ENCODE data around the gene ARL16. TPM values are rescaled to one million over a fixed set of nuclear protein-coding genes. Genes with fewer than 3 reads are reported as not detected.

Gene ARL16
- total RNA-seq, 1 experiment from 2014 or later = 49.8 TPM

GRCh38 chr17:81705518-81706231, 22.1 kb upstream of the ARL16 start:
- Mint-ChIP-seq H3K27me3 (ENCODE audit: insufficient read depth, unreplicated experiment) (no peaks in the 10 kb centered on the region), H3K4me1 (ENCODE audit: low read depth, unreplicated experiment) (peaks cover 25% of the 10 kb centered on the region), H3K9me3 (ENCODE audit: unreplicated experiment) (no peaks in the 10 kb centered on the region), H3K4me3 (ENCODE audit: unreplicated experiment) (no peak overlapping the region), H3K36me3 (ENCODE audit: insufficient read depth, unreplicated experiment) (peaks cover 94% of the 10 kb centered on the region), H3K27ac (ENCODE audit: unreplicated experiment) (no peak overlapping the region)
- peaks cover 32% of the 10 kb centered on the region for H3K4me1 ChIP-seq
- no peak for DNase-seq
- H3K36me3 ChIP-seq (ENCODE audit: control insufficient read depth, insufficient read depth, low read length) = peaks cover 8% of the 10 kb centered on the region
- H3K4me3 ChIP-seq (ENCODE audit: low read depth, low read length) = no peak overlapping the region
- intact Hi-C loops (cut with micrococcal nuclease; ENCODE audit: unreplicated experiment) = no loop called here
- BruUV-seq (replicated peaks) = no TSS peak
- CTCF ChIA-PET = no interaction called here
- no peaks in the 10 kb centered on the region for H3K27me3 ChIP-seq (replicated peaks; ENCODE audit: control insufficient read depth, insufficient read depth, low read length)
- H3K9me3 ChIP-seq = no peaks in the 10 kb centered on the region
- POLR2A ChIA-PET = no interaction called here
- no peak for TF ChIP-seq CTCF (IDR thresholded peaks at IDR 0.05; ENCODE audit: insufficient read depth in 1 of 2, low read depth in 1 of 2, low read length in 1 of 2, severe bottlenecking in 1 of 2, unreplicated experiment in 1 of 2)

- CTCF ChIA-PET = interaction anchor here (1.0 kb wide), 1 partner anchor 8 kb away, joined by 3 read pairs; the partner anchor contains the start of gene SLC25A10
These were observed 20.4 kb upstream of the ARL16 start for GRCh38 chr17:81703747-81704654.

More at GRCh38 chr17:81703747-81704654, 20.4 kb upstream of the ARL16 start:
- no peaks in the 10 kb centered on the region for H3K9me3 ChIP-seq
- no peak overlapping the region for H3K27ac Mint-ChIP-seq (ENCODE audit: unreplicated experiment)
- H3K36me3 ChIP-seq (ENCODE audit: control insufficient read depth, insufficient read depth, low read length) = peaks cover 8% of the 10 kb centered on the region
- intact Hi-C loops (cut with micrococcal nuclease; ENCODE audit: unreplicated experiment) = loop anchor here (1.0 kb wide), 2 partner anchors 7 to 21 kb away; partner anchors contain the start of gene ARL16
- H3K27me3 ChIP-seq (replicated peaks; ENCODE audit: control insufficient read depth, insufficient read depth, low read length) = no peaks in the 10 kb centered on the region
- H3K36me3 Mint-ChIP-seq (ENCODE audit: insufficient read depth, unreplicated experiment) = peaks cover 96% of the 10 kb centered on the region
- H3K4me1 ChIP-seq = peaks cover 18% of the 10 kb centered on the region
- H3K27me3 Mint-ChIP-seq (ENCODE audit: insufficient read depth, unreplicated experiment) = no peaks in the 10 kb centered on the region
- POLR2A ChIA-PET = interaction anchor here (0.7 to 3.0 kb wide), 4 partner anchors 10 to 129 kb away, joined by 4 to 45 read pairs (median 4); partner anchors contain the start of genes ARL16, HGS and MCRIP1
- no peaks in the 10 kb centered on the region for H3K9me3 Mint-ChIP-seq (ENCODE audit: unreplicated experiment)
- BruUV-seq (replicated peaks) = TSS peak; percentile 25
- no peak for TF ChIP-seq CTCF (IDR thresholded peaks at IDR 0.05; ENCODE audit: insufficient read depth in 1 of 2, low read depth in 1 of 2, low read length in 1 of 2, severe bottlenecking in 1 of 2, unreplicated experiment in 1 of 2)
- peak overlapping the region; percentile 86 for H3K4me3 ChIP-seq (ENCODE audit: low read depth, low read length)
- H3K4me3 Mint-ChIP-seq (ENCODE audit: unreplicated experiment) = peak overlapping the region; percentile 93
- peaks cover 23% of the 10 kb centered on the region for H3K4me1 Mint-ChIP-seq (ENCODE audit: low read depth, unreplicated experiment)
- DNase-seq = no peak
